HG02571 (cell line): ENCODE data around the gene TOLLIP.

Experiments
- ATAC-seq: cut with Tn5 transposase; IDR thresholded peaks from one replicate; pipeline ENCODE4 v1.9.1; 2021; ENCODE audit warnings: mild to moderate bottlenecking, moderate library complexity; ENCODE audit not compliant: unreplicated experiment

Gene TOLLIP

GRCh38 chr11:1317993-1318392 is 8.6 kb upstream of the TOLLIP start:
- no peak for ATAC-seq

GRCh38 chr11:1317432-1317831 is 8.0 kb upstream of the TOLLIP start:
- ATAC-seq = no peak

GRCh38 chr11:1310772-1311468 is 1.5 kb upstream of the TOLLIP start:
- ATAC-seq = no peak

GRCh38 chr11:1310318-1310687 is 871 bp upstream of the TOLLIP start:
- ATAC-seq = no peak

- peak; percentile 43 for ATAC-seq
Measured at GRCh38 chr11:1308743-1309497, 512 bp downstream of the TOLLIP start.

GRCh38 chr11:1307998-1308742 is 1.3 kb downstream of the TOLLIP start:
- no peak for ATAC-seq

- no peak for ATAC-seq
Measured at GRCh38 chr11:1307163-1307870, 2.1 kb downstream of the TOLLIP start.

- no peak for ATAC-seq
Measured at GRCh38 chr11:1306186-1307162, 3.0 kb downstream of the TOLLIP start.

- ATAC-seq = no peak
Measured at GRCh38 chr11:1305501-1306056, 3.9 kb downstream of the TOLLIP start.

GRCh38 chr11:1305063-1305495 is 4.4 kb downstream of the TOLLIP start:
- ATAC-seq = no peak

- no peak for ATAC-seq
Measured at GRCh38 chr11:1304380-1304779, 5.1 kb downstream of the TOLLIP start.

- ATAC-seq = no peak
Measured at GRCh38 chr11:1303973-1304372, 5.5 kb downstream of the TOLLIP start.

GRCh38 chr11:1303126-1303821 is 6.2 kb downstream of the TOLLIP start:
- ATAC-seq = no peak

GRCh38 chr11:1302461-1303125 is 6.8 kb downstream of the TOLLIP start:
- no peak for ATAC-seq

- no peak for ATAC-seq
Measured at GRCh38 chr11:1302041-1302460, 7.4 kb downstream of the TOLLIP start.

GRCh38 chr11:1301220-1302000 is 8.0 kb downstream of the TOLLIP start:
- no peak for ATAC-seq

- no peak for ATAC-seq
Measured at GRCh38 chr11:1300569-1301187, 8.8 kb downstream of the TOLLIP start.
